Loucy (cell line): ENCODE measurements around the gene ADARB2.
"Not testable (repeated sequence)": the region's sequence is repeated elsewhere in the genome, so short reads cannot be mapped to it uniquely, and the experiment has no call there.

Experiments used
- H2AFZ ChIP-seq: fragments of 200-600 bp; sonication (generic); 2 replicates; pipeline ENCODE4 v1.6.0; 2016; ENCODE audit warnings: antibody characterized with exemption, mild to moderate bottlenecking, low read length, moderate library complexity
- H3F3A ChIP-seq: fragments of 200-600 bp; 2 replicates; pipeline ENCODE4 v1.6.0; 2016; ENCODE audit warnings: antibody characterized with exemption, low read depth, mild to moderate bottlenecking
- H3K27me3 ChIP-seq: fragments of 200-600 bp; sonication (generic); 2 replicates; pipeline ENCODE4 v1.6.1; 2014; ENCODE audit warnings: low read length, mild to moderate bottlenecking; ENCODE audit not compliant: insufficient read depth, poor library complexity, severe bottlenecking
- H3K36me3 ChIP-seq: fragments of 200-600 bp; sonication (generic); 2 replicates; pipeline ENCODE4 v1.6.1; 2016; ENCODE audit warnings: low read length; ENCODE audit not compliant: insufficient read depth
- H3K4me1 ChIP-seq: fragments of 200-600 bp; sonication (generic); 2 replicates; pipeline ENCODE4 v1.5.1; 2014; ENCODE audit warnings: low read length, mild to moderate bottlenecking; ENCODE audit not compliant: insufficient read depth, poor library complexity, severe bottlenecking
- H3K4me2 ChIP-seq: fragments of 200-600 bp; sonication (generic); 2 replicates; pipeline ENCODE4 v1.6.0; 2014; ENCODE audit warnings: antibody characterized with exemption, low read length, low read depth, mild to moderate bottlenecking; ENCODE audit not compliant: poor library complexity, severe bottlenecking
- H3K4me3 ChIP-seq: fragments of 200-600 bp; sonication (generic); 2 replicates; pipeline ENCODE4 v1.5.1; 2014; ENCODE audit warnings: low read length, mild to moderate bottlenecking, mixed read lengths; ENCODE audit not compliant: poor library complexity, severe bottlenecking
- H3K79me2 ChIP-seq: fragments of 200-600 bp; sonication (generic); 2 replicates; pipeline ENCODE4 v1.6.1; 2014; ENCODE audit warnings: low read length; ENCODE audit not compliant: insufficient read depth
- H3K9ac ChIP-seq: fragments of 200-600 bp; sonication (generic); 2 replicates; pipeline ENCODE4 v1.6.0; 2014; ENCODE audit warnings: mild to moderate bottlenecking, low read depth, low read length, moderate library complexity; ENCODE audit not compliant: poor library complexity, severe bottlenecking
- H3K9me2 ChIP-seq: fragments of 200-600 bp; sonication (generic); replicated peaks from 2 replicates; pipeline ENCODE4 v1.6.1; 2016; ENCODE audit warnings: low read depth, low read length, mixed read lengths
- H3K9me3 ChIP-seq: fragments of 200-600 bp; sonication (generic); 2 replicates; pipeline ENCODE4 v1.6.1; 2014; ENCODE audit warnings: mild to moderate bottlenecking, antibody characterized with exemption, low read length, low read depth; ENCODE audit not compliant: insufficient read depth
- H4K20me1 ChIP-seq: fragments of 200-600 bp; sonication (generic); 2 replicates; pipeline ENCODE4 v1.6.0; 2014; ENCODE audit warnings: antibody characterized with exemption, low read length, mild to moderate bottlenecking; ENCODE audit not compliant: insufficient read depth, poor library complexity, severe bottlenecking
- CTCF ChIP-seq: fragments of 200-600 bp; sonication (generic); conservative IDR thresholded peaks from 2 replicates; pipeline ENCODE4 v1.5.1; 2014; ENCODE audit warnings: mild to moderate bottlenecking, antibody characterized with exemption, low read length
- EZH2phosphoT487 ChIP-seq: fragments of 200-600 bp; IDR thresholded peaks from 2 replicates; pipeline ENCODE4 v1.6.1; 2018; ENCODE audit warnings: antibody characterized with exemption, mild to moderate bottlenecking, moderate library complexity, borderline replicate concordance

The ADARB2 gene

DNA sequence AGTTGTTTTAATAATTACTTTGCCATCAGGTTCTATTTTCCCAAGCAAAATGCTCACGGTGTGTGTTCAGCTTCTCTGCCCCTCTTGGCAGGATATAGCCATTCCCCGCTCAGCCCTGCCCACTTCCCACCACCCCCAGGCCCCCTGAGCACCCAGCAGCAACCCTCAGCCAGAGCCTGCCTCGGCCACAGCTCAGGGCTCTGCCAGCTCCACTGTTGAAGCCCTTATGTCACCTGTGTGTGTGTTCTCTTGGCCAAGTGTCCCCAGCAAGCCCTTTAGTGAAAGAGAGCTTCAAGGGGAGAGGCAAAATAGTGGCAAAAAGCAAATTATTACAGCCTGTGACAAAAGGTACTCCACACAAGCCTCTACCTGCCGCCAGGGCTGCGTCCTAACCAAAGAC is 275.3 kb downstream of the ADARB2 start:
- no peaks in the 10 kb centered on the region for H3F3A ChIP-seq
- no peak overlapping the region for H2AFZ ChIP-seq
- H3K9me3 ChIP-seq = no peaks in the 10 kb centered on the region
- H4K20me1 ChIP-seq = no peaks in the 10 kb centered on the region
- H3K36me3 ChIP-seq = no peaks in the 10 kb centered on the region
- H3K4me2 ChIP-seq = no peak overlapping the region
- H3K4me3 ChIP-seq = no peak overlapping the region
- H3K4me1 ChIP-seq = peaks cover 20% of the 10 kb centered on the region
- H3K79me2 ChIP-seq = no peaks in the 10 kb centered on the region
- no peaks in the 10 kb centered on the region for H3K9me2 ChIP-seq
- no peak overlapping the region for H3K9ac ChIP-seq
- no peak for TF ChIP-seq CTCF
- TF ChIP-seq EZH2phosphoT487 = no peak
- H3K27me3 ChIP-seq = no peaks in the 10 kb centered on the region

- TF ChIP-seq CTCF (no peak), EZH2phosphoT487 (no peak)
- peaks cover 20% of the 10 kb centered on the region for H3K4me1 ChIP-seq
- no peaks in the 10 kb centered on the region for H3F3A ChIP-seq
- no peaks in the 10 kb centered on the region for H3K36me3 ChIP-seq
- H4K20me1 ChIP-seq = no peaks in the 10 kb centered on the region
- no peaks in the 10 kb centered on the region for H3K9me3 ChIP-seq
- H3K9me2 ChIP-seq = no peaks in the 10 kb centered on the region
- H2AFZ ChIP-seq = no peak overlapping the region
- no peaks in the 10 kb centered on the region for H3K79me2 ChIP-seq
- no peak overlapping the region for H3K4me3 ChIP-seq
- H3K4me2 ChIP-seq = no peak overlapping the region
- no peak overlapping the region for H3K9ac ChIP-seq
- H3K27me3 ChIP-seq = no peaks in the 10 kb centered on the region
Measured at GRCh38 chr10:1461016-1461415, 276.3 kb downstream of the ADARB2 start.

GRCh38 chr10:1459664-1460063 is 277.7 kb downstream of the ADARB2 start:
- not testable (repeated sequence) for H4K20me1 ChIP-seq, H2AFZ ChIP-seq, H3K4me3 ChIP-seq, H3K9me3 ChIP-seq, H3K27me3 ChIP-seq, H3K4me2 ChIP-seq, H3K79me2 ChIP-seq, H3K9me2 ChIP-seq, H3F3A ChIP-seq, H3K9ac ChIP-seq, H3K36me3 ChIP-seq
- peaks cover 23% of the 10 kb centered on the region for H3K4me1 ChIP-seq

- no peaks in the 10 kb centered on the region for H3K79me2 ChIP-seq
- peak overlapping the region; percentile 54 for H3K4me2 ChIP-seq
- no peaks in the 10 kb centered on the region for H3K36me3 ChIP-seq
- no peaks in the 10 kb centered on the region for H3K27me3 ChIP-seq
- H3K9ac ChIP-seq = peak overlapping the region; percentile 40
- TF ChIP-seq EZH2phosphoT487 (no peak), CTCF (no peak)
- peaks cover 14% of the 10 kb centered on the region for H3K4me1 ChIP-seq
- no peaks in the 10 kb centered on the region for H4K20me1 ChIP-seq
- no peaks in the 10 kb centered on the region for H3K9me3 ChIP-seq
- H3K4me3 ChIP-seq = peak overlapping the region; percentile 45
- H3K9me2 ChIP-seq = no peaks in the 10 kb centered on the region
- peak overlapping the region; percentile 66; the same call in 1 of the 2 replicates for H2AFZ ChIP-seq
- H3F3A ChIP-seq = no peaks in the 10 kb centered on the region
Measured at GRCh38 chr10:1454951-1455350, 282.4 kb downstream of the ADARB2 start.
